ENCODE data around the gene CD46.

The CD46 gene

DNA sequence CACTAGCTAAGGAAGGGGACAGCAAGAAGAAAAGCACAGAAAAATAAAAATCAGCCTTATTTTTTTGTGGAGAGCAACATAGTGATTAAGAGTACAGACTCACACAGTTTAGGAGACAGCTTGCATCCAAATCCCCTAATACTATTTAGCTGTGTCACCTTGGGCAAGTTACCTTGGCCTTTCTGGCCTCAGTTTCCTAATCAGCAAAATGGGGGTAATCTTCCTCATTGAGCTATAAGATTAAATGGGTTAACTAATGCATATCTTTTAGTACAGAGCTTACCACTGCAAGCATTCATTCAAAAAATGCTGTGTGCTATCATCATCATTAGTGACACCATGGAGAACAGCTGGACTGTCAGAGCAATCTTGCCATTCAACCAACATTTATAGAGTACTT lies 77.7 kb downstream of the CD46 start:
- Histone ChIP-seq H3K36me3 (no peaks in the 10 kb centered on the region), H3K27me3 (no peaks in the 10 kb centered on the region), H3K4me3 (ENCODE audit: low read depth in 1 of 2, low read length in 1 of 2) (no peak overlapping the region), H3K4me1 (ENCODE audit: control insufficient read depth in 1 of 2, insufficient read depth in 1 of 2, low read depth in 1 of 2, low read length in 1 of 2) (peaks cover 47 to 54% of the 10 kb centered on the region in 2 experiments), H3K9me3 (no peaks in the 10 kb centered on the region), H3K27ac (peak overlapping the region; percentile 97)
- TF ChIP-seq, protein P1, sequence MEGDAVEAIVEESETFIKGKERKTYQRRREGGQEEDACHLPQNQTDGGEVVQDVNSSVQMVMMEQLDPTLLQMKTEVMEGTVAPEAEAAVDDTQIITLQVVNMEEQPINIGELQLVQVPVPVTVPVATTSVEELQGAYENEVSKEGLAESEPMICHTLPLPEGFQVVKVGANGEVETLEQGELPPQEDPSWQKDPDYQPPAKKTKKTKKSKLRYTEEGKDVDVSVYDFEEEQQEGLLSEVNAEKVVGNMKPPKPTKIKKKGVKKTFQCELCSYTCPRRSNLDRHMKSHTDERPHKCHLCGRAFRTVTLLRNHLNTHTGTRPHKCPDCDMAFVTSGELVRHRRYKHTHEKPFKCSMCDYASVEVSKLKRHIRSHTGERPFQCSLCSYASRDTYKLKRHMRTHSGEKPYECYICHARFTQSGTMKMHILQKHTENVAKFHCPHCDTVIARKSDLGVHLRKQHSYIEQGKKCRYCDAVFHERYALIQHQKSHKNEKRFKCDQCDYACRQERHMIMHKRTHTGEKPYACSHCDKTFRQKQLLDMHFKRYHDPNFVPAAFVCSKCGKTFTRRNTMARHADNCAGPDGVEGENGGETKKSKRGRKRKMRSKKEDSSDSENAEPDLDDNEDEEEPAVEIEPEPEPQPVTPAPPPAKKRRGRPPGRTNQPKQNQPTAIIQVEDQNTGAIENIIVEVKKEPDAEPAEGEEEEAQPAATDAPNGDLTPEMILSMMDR (IDR thresholded peaks at IDR 0.05) = no peak

DNA sequence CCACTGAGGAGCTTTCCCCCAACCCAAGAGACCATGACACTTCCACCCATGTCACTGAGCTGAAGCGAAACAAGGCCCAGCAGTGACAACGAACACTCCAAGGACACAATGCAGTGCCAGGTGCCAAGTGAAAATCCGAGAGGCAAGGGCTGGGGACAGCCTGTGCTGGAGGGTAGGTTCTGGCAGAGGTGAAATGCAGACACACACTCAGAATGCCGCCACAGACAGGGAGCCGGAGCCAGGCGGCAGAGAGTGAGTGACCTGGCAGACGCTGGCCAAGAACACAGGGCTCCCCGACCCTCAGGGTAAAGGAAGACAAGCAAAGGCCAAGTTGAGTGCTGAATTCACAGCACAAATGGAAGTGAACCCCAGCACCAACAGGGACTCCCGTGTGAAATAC lies 78.9 kb downstream of the CD46 start:
- TF ChIP-seq, protein P1 (IDR thresholded peaks at IDR 0.05) = no peak
- H3K4me3 ChIP-seq (ENCODE audit: low read depth in 1 of 2, low read length in 1 of 2) = no peak overlapping the region
- H3K36me3 ChIP-seq = no peaks in the 10 kb centered on the region
- no peaks in the 10 kb centered on the region for H3K27me3 ChIP-seq
- H3K4me1 ChIP-seq (ENCODE audit: control insufficient read depth in 1 of 2, insufficient read depth in 1 of 2, low read depth in 1 of 2, low read length in 1 of 2) = peaks cover 35 to 44% of the 10 kb centered on the region in 2 experiments
- H3K9me3 ChIP-seq = no peaks in the 10 kb centered on the region
- no peak overlapping the region for H3K27ac ChIP-seq

DNA sequence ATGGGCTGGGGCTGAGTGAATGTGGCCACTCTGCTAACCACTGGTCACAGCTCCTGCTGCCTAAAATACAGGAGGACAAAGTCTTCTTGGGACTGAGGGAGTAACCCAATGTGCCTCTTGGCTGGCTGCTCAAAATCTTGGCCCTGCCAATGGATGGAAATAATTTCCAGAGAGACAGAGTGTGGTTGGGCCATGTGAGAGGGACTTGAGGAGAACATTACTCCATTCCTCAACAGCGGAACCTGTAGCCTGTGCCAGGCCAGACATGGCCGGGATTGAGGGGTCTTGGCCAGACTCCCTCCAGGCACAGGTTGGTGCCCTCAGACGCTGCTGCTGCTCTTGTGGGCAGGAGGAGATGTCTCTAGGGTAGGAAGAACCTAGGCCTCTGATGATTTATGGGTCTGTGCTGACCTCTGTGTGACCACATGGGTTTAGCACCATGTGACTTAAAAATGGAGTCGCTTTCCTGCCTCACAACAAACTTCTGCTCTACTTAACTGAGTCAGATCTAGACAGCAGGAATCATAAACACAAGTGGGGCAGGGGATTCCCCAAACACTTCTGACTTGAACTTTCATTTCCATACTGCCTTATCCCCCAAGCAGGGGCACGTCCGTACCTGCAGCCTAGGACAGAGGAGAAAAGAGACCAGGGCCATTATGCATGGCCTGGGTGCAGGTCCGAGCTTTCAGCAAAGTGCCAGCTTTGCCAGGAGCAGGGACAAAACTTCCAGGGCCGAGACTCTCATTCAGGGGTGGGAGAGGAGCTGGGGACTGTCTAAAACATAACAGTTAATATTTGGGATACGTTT lies 79.9 kb downstream of the CD46 start:
- Histone ChIP-seq H3K27me3 (no peaks in the 10 kb centered on the region), H3K27ac (peak overlapping the region; percentile 59), H3K4me1 (ENCODE audit: control insufficient read depth in 1 of 2, insufficient read depth in 1 of 2, low read depth in 1 of 2, low read length in 1 of 2) (peaks cover 31 to 45% of the 10 kb centered on the region in 2 experiments), H3K36me3 (no peaks in the 10 kb centered on the region), H3K9me3 (no peaks in the 10 kb centered on the region), H3K4me3 (ENCODE audit: low read depth in 1 of 2, low read length in 1 of 2) (no peak overlapping the region)
- TF ChIP-seq, protein P1 (IDR thresholded peaks at IDR 0.05) = no peak

DNA sequence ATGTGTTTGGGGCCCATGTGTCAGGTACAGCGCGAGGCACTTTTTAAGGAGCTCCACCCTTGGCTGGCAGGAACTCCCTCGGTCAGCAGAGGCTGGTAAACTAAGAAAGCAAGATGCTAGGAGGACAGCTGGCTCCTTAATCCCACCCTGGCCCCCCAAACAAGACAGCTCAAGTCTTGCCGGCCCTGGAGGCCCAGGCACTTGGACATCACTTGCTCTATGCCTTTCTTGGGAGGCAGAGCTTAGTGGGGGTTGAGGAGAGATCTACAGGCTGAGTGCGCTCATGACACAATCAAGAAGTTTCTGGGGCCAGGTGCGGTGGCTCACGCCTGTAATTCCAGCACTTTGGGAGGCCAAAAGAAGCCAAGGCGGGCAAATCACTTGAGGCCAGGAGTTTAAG lies 80.9 kb downstream of the CD46 start:
- no peak overlapping the region for H3K4me3 ChIP-seq (ENCODE audit: low read depth in 1 of 2, low read length in 1 of 2)
- H3K27me3 ChIP-seq = no peaks in the 10 kb centered on the region
- no peaks in the 10 kb centered on the region for H3K36me3 ChIP-seq
- H3K27ac ChIP-seq = peak overlapping the region; percentile 59
- H3K4me1 ChIP-seq (ENCODE audit: control insufficient read depth in 1 of 2, insufficient read depth in 1 of 2, low read depth in 1 of 2, low read length in 1 of 2) = peaks cover 20 to 41% of the 10 kb centered on the region in 2 experiments
- TF ChIP-seq, protein P1 (IDR thresholded peaks at IDR 0.05) = no peak
- no peaks in the 10 kb centered on the region for H3K9me3 ChIP-seq

DNA sequence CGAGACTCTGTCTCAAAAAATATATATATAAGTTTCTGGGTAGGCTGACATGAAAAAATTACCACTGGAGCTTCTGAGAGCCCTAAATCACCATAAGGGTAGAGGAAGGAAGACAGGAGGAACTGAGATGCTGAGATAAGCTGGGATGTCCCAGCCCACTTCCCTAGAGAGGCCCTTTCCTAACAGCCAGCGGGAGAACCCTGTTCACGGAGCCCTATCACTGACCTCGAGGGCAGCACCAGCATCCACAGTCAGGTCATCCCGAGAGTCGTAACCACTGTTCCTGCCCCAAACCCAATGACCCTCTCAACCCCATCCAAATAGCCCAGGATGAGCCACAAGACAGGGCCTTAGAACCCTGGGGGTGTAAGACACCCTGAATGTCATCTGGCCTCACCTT lies 81.5 kb downstream of the CD46 start:
- H3K4me1 ChIP-seq (ENCODE audit: control insufficient read depth in 1 of 2, insufficient read depth in 1 of 2, low read depth in 1 of 2, low read length in 1 of 2) = peaks cover 14 to 35% of the 10 kb centered on the region in 2 experiments

More for the DNA sequence above, 81.5 kb downstream of the CD46 start:
- H3K27me3 ChIP-seq = no peaks in the 10 kb centered on the region
- TF ChIP-seq, protein P1 (IDR thresholded peaks at IDR 0.05) = no peak
- no peaks in the 10 kb centered on the region for H3K36me3 ChIP-seq
- H3K4me3 ChIP-seq (ENCODE audit: low read depth in 1 of 2, low read length in 1 of 2) = no peak overlapping the region
- no peaks in the 10 kb centered on the region for H3K9me3 ChIP-seq
- peak overlapping the region; percentile 59 for H3K27ac ChIP-seq
